Stimulated activated CD8-positive, alpha-beta memory T cell treated with anti-CD3 and anti-CD28 coated beads, Interleukin-15, amount 100 ng/mL, for 48 hours (primary cell): ENCODE data around the gene CEACAM16.

ENCODE experiments used
- DNase-seq, 2 donors: peaks; one replicate each; pipeline ENCODE4 v3.0.0-alpha.2; 2020; ENCODE audit warnings: low read depth in 2 of 2

CEACAM16 gene

DNA sequence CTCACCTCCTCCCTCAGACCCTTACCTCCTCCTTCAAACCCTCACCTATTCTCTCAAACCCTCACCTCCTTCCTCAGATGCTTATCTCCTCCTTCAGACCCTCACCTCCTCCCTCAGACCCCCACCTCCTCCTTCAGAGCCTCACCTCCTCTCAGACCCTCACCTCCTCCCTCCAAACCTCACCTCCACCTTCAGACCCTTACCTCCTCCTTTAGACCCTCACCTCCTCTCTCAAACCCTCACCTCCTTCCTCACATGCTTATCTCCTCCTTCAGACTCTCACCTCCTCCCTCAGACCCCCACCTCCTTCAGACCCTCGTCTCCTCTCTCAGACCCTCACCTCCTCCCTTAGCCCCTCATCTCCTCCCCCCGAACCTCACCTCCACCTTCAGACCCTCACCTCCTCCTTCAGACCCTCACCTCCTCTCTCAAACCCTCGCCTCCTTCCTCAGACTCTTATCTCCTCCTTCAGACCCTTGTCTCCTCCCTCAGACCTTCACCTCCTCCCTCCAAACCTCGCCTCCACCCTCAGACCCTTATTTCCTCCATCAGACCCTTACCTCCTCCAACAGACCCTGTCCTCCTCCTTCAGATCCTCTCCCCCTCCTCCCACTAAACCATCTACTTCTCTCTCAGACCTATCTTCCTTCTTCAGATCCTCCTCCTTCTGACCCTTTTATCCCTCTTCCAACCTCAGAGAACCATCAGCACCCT, 47.1 kb downstream of the CEACAM16 start:
- no peak for DNase-seq

DNA sequence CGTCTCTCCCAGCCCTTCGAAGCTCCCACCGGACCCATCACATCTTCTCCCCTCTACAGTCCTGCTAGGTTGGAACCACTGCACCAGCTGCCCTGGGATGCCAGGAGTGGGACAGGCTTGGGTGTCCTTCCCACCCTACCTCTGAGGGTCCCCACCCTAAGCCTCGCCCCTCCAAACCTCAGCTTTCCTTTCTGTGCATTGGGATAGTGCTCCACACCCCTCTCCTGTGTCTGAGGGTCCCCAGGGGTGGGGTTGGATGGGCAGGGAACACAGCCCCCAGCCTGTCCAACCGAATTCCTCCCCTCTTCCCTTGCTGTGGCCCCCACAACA, 47.6 kb downstream of the CEACAM16 start:
- no peak for DNase-seq

DNA sequence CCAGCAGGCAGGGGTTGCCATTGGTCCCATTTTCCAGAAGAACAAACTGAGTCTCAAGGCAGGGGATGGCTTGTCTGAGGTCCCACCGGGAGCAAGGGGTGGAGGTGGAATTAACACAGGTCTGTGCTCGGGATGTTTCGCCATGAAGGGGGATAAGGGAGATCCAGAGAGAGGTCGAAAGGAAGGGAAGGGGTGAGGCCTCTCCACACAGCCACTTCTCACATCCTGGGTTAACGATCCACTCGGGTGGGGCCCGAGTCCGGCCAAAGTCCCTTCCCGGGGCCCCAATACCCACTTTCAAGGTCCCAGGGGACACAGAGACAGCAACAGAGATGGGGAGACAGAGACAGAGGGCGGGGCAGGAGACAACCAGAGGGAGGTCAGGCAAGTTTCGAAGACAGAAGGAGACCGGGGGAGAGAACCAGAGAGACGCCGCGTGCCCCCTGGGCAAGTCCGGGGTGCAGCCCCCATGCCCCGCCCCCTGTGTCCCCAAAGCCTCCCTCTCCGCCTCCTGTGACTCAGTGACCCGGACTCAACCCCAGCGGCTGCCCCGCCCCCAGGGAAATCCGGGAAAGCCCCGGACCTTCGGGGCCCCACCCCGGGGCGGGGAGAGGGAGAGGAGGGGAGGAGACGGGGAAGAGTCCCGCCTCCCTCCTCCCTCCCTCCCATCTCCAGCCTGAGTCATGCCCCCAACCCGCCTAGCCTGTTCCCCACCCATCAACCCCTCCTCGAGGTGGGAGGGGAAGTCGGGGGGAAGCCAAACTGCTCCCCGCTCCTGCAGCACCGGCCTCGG, 48.2 kb downstream of the CEACAM16 start:
- DNase-seq = peak; percentile 87

GRCh38 chr19:44747739-44748425, 48.9 kb downstream of the CEACAM16 start:
- DNase-seq = no peak

GRCh38 chr19:44748426-44749254, 49.7 kb downstream of the CEACAM16 start, which contains the start of gene BCL3:
Gene BCL3, plus strand, starts transcription at chr19:44748708. Its CDS starts 83 bp downstream, at chr19:44748791.
- DNase-seq = peak; percentile 69 to 72

DNA sequence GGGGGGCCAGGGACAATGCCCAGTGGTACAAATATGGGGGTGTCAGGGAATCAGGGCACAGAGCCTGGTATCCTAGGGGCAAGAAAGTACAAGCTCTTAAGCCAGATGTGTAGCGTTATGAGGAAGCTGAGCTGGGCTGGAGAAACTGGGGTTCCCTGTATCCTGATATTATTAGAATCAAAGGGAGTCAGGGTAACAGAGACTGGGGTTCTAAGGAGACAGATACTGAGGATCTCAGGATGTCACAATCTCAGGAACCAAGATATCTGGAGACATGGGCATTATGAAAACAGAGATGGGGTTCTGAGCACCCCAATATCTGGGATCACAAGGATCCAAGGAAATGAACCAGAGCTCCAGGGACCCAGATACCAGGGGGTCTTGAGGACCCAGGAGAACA, 50.3 kb downstream of the CEACAM16 start:
- no peak for DNase-seq

- no peak for DNase-seq
These were observed 51.0 kb downstream of the CEACAM16 start for GRCh38 chr19:44749994-44750393.

DNA sequence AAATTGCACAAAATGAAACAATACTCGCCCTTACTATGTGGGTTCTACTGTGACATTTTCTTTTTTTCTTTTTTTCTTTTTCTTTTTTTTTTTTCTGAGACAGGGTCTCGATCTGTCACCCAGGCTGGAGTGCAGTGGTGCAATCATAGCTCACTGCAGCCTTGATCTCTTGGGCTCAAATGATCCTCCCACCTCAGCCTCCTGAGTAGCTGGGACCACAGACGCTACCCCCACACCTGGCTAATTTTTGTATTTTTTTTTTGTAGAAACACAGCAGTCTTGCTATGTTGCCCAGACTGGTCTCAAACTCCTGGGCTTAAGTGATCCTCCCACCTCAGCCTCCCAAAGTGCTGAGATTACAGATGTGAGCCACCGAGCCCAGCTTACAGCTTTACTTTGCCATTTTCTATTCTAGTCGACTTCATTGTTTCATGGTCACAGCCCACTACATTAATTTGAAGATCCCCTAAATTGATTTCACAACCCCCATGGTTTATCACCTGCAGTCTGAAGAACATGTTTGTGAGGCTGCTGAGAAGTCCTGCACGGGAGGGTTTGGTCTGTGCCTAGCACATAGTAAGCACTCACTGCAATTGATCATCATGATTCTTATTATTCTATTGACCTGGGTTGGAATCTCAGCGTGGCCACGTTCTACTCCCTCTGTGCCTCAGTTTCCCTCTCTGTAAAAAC, 53.3 kb downstream of the CEACAM16 start:
- DNase-seq = no peak

- peak; percentile 95 to 96 for DNase-seq
These were observed 54.1 kb downstream of the CEACAM16 start for GRCh38 chr19:44752816-44753625.

GRCh38 chr19:44753626-44753931, 54.6 kb downstream of the CEACAM16 start:
- no peak for DNase-seq

GRCh38 chr19:44753932-44754749, 55.2 kb downstream of the CEACAM16 start:
- DNase-seq = peak; percentile 81 to 84

DNA sequence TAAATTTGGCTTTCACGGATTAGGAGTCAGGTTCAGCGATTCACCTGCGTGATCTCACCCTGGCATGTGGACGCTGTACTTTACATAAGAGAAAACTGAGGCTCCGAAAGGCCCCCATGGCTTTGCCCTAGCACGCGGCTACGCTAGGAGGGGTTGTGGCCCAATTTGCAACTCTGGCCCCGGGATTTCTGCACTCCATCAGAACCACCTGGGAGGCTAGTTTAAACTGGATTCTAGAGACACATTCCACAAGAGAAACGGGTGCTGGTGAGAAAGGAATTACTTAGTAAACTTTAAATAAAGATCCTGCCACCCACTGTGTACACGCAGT, 55.8 kb downstream of the CEACAM16 start:
- no peak for DNase-seq

- DNase-seq = no peak
These were observed 56.3 kb downstream of the CEACAM16 start for GRCh38 chr19:44755219-44755618.

- no peak for DNase-seq
These were observed 57.2 kb downstream of the CEACAM16 start for GRCh38 chr19:44756089-44756562.

DNA sequence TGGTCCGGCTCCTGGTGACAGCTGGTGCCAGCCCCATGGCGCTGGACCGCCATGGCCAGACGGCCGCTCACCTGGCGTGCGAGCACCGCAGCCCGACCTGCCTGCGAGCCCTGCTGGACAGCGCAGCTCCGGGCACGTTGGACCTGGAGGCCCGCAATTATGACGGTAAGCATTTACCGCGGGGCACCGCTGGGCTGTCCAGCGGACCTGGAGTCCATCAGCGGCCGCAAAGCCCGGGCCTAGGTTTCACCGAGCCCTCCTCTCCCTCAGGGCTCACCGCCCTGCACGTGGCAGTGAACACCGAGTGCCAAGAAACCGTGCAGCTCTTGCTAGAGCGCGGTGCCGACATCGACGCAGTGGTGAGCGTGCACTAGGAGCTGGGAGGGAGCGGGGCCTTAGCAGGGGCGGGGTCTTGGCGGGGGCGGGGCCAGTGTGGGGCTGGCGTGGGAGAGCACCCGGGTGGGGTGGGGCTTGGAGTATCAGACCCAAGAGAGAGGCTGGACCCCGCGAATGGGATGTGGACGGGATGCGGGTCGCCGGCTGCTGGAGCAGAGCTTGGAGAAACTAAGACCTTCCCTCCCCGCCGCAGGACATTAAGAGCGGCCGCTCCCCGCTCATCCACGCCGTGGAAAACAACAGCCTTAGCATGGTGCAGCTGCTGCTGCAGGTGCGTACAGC, 58.2 kb downstream of the CEACAM16 start:
- DNase-seq = no peak

DNA sequence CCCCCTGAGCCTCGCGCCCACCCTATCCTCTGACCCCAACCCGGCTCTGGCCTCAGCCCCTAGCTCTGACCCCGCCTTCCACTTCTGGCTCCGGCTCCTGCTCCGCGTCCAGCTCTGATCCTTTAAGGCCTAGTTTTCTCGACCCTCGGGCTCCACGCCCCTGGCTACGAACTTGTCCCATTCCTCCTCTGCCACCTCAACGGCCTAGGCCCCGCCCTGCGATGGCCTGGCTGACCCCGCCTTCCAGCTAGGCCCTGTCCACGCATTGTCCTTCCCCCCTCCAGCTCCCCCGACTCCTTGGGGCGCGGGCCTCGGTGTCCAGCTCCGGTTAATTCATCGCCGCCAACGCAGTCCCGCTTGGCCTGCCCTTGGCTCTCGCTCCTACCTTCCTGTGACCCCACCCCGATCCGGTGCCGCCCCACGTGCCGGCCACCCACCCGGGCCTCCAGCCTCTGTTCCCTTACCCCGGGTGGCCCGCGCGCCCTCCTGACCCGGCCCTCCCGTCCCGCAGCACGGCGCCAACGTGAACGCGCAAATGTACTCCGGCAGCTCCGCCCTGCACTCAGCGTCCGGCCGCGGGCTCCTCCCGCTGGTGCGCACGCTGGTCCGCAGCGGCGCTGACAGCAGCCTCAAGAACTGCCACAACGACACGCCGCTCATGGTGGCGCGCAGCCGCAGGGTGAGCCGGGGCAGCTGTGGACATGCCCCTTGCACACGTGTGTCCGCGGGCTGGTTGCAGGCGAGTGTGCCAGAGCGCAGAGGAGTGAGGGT, 59.0 kb downstream of the CEACAM16 start:
- DNase-seq = no peak

- no peak for DNase-seq
These were observed 59.6 kb downstream of the CEACAM16 start for GRCh38 chr19:44758596-44758995.

GRCh38 chr19:44759083-44759804, 60.3 kb downstream of the CEACAM16 start:
- DNase-seq = no peak
